ENCODE measurements around the gene FAM83F. TPM values are rescaled to one million over a fixed set of nuclear protein-coding genes. Genes with fewer than 3 reads are reported as not detected.

Gene FAM83F
- polyA plus RNA-seq, 1 donor (not counting 4 experiments of a cell fraction or from before 2014, with no cell fraction given), result 22.8 TPM

GRCh38 chr22:40071720-40072119 is 77.0 kb downstream of the FAM83F start:
- Histone ChIP-seq H4K20me1 (ENCODE audit: control insufficient read depth, extremely low read depth, insufficient read depth, low read length) (no peaks in the 10 kb centered on the region), H3K27me3 (ENCODE audit: control insufficient read depth, extremely low read depth, insufficient read depth, low read length) (no peaks in the 10 kb centered on the region), H3K4me2 (ENCODE audit: control insufficient read depth, extremely low read depth, insufficient read depth, low read depth, low read length) (no peak overlapping the region), H3K4me1 (ENCODE audit: control insufficient read depth, extremely low read depth, insufficient read depth, low read length) (no peaks in the 10 kb centered on the region), H3K79me2 (ENCODE audit: control insufficient read depth, insufficient read depth, low read length) (no peaks in the 10 kb centered on the region), H3K9me3 (ENCODE audit: control insufficient read depth, low read depth, low read length) (no peaks in the 10 kb centered on the region), H3K9me1 (ENCODE audit: control insufficient read depth, extremely low read depth, insufficient read depth, low read length) (no peaks in the 10 kb centered on the region), H3K27ac (ENCODE audit: control insufficient read depth, insufficient read depth, low read length) (no peak overlapping the region), H3K36me3 (ENCODE audit: control insufficient read depth in 2 of 2, extremely low read depth in 1 of 2, insufficient read depth in 2 of 2, low read length in 2 of 2) (no peaks in the 10 kb centered on the region), H3K9ac (ENCODE audit: control insufficient read depth, extremely low read depth, insufficient read depth, low read length) (no peak overlapping the region), H2AFZ (ENCODE audit: control insufficient read depth, low read length) (no peak overlapping the region), H3K4me3 (ENCODE audit: control insufficient read depth in 2 of 3, extremely low read depth in 1 of 3, insufficient read depth in 2 of 3, low read depth in 1 of 3, low read length in 3 of 3) (no peak overlapping the region)
- TF ChIP-seq EZH2 (IDR thresholded peaks at IDR 0.05; ENCODE audit: low read length) (no peak), CTCF (optimal IDR thresholded peaks at IDR 0.05 in 1 of 3, IDR thresholded peaks at IDR 0.05 in 1 of 3, conservative IDR thresholded peaks at IDR 0.05 in 1 of 3; ENCODE audit: extremely low read depth in 1 of 3, insufficient read depth in 2 of 3, low read length in 3 of 3) (no peak)
- FAIRE-seq (no peak), DNase-seq (ENCODE audit: low read depth, low spot score) (no peak)
- dilution Hi-C loops (cut with MboI; ENCODE audit: extremely low pct_ligation_motif_present, low sequenced_read_pairs), result no loop called here

GRCh38 chr22:40076702-40077645 is 82.2 kb downstream of the FAM83F start:
- Histone ChIP-seq H2AFZ (ENCODE audit: control insufficient read depth, low read length) (no peak overlapping the region), H3K36me3 (ENCODE audit: control insufficient read depth in 2 of 2, extremely low read depth in 1 of 2, insufficient read depth in 2 of 2, low read length in 2 of 2) (no peaks in the 10 kb centered on the region), H4K20me1 (ENCODE audit: control insufficient read depth, extremely low read depth, insufficient read depth, low read length) (no peaks in the 10 kb centered on the region), H3K79me2 (ENCODE audit: control insufficient read depth, insufficient read depth, low read length) (no peaks in the 10 kb centered on the region), H3K9ac (ENCODE audit: control insufficient read depth, extremely low read depth, insufficient read depth, low read length) (no peak overlapping the region), H3K4me3 (ENCODE audit: control insufficient read depth in 2 of 3, extremely low read depth in 1 of 3, insufficient read depth in 2 of 3, low read depth in 1 of 3, low read length in 3 of 3) (no peak overlapping the region), H3K9me3 (ENCODE audit: control insufficient read depth, low read depth, low read length) (no peaks in the 10 kb centered on the region), H3K4me1 (ENCODE audit: control insufficient read depth, extremely low read depth, insufficient read depth, low read length) (no peaks in the 10 kb centered on the region), H3K27ac (ENCODE audit: control insufficient read depth, insufficient read depth, low read length) (no peak overlapping the region), H3K9me1 (ENCODE audit: control insufficient read depth, extremely low read depth, insufficient read depth, low read length) (no peaks in the 10 kb centered on the region), H3K4me2 (ENCODE audit: control insufficient read depth, extremely low read depth, insufficient read depth, low read depth, low read length) (no peak overlapping the region), H3K27me3 (ENCODE audit: control insufficient read depth, extremely low read depth, insufficient read depth, low read length) (no peaks in the 10 kb centered on the region)
- DNase-seq (ENCODE audit: low read depth, low spot score) (no peak), FAIRE-seq (no peak)
- no peak for TF ChIP-seq EZH2 (IDR thresholded peaks at IDR 0.05; ENCODE audit: low read length)
- dilution Hi-C loops (cut with MboI; ENCODE audit: extremely low pct_ligation_motif_present, low sequenced_read_pairs), result no loop called here
